ENCODE data around the gene KLHL29. TPM values are rescaled to one million over a fixed set of nuclear protein-coding genes. Genes with fewer than 3 reads are reported as not detected.

KLHL29 gene
- total and polyA plus RNA-seq, 2 experiments from 2014 or later = 1.5 to 6.5 TPM

- TF ChIP-seq ETS1 (IDR thresholded peaks at IDR 0.05) (no peak), STAT1 (IDR thresholded peaks at IDR 0.05; ENCODE audit: unreplicated experiment) (no peak), NANOG (IDR thresholded peaks at IDR 0.05; ENCODE audit: borderline replicate concordance) (no peak)
These were observed 247.9 kb downstream of the KLHL29 start (continued) for GRCh38 chr2:23632831-23633395.

- no peak overlapping the region for H3K27ac Mint-ChIP-seq
These were observed 249.0 kb downstream of the KLHL29 start for GRCh38 chr2:23633966-23634365.

GRCh38 chr2:23635442-23636340, 250.7 kb downstream of the KLHL29 start:
- Mint-ChIP-seq H3K27me3 (ENCODE audit: insufficient read depth, low read depth, poor library complexity) (peaks cover 5% of the 10 kb centered on the region), H3K36me3 (ENCODE audit: low read depth) (no peaks in the 10 kb centered on the region)
- ATAC-seq = no peak
- TF ChIP-seq JUNB (IDR thresholded peaks at IDR 0.05; ENCODE audit: unreplicated experiment) (no peak), REST (IDR thresholded peaks at IDR 0.05; ENCODE audit: unreplicated experiment) (no peak), EZH2 (IDR thresholded peaks at IDR 0.05; ENCODE audit: low read depth, unreplicated experiment) (no peak), CREB1 (CRISPR knock-in tag; IDR thresholded peaks at IDR 0.05; ENCODE audit: low read depth) (no peak), EZH2phosphoT487 (IDR thresholded peaks at IDR 0.05; ENCODE audit: unreplicated experiment) (no peak)

More at GRCh38 chr2:23633966-23634365, 249.0 kb downstream of the KLHL29 start:
- no peaks in the 10 kb centered on the region for H3K9me2 ChIP-seq (ENCODE audit: insufficient read depth)
- H3K79me2 ChIP-seq (replicated peaks; ENCODE audit: insufficient read depth) = no peaks in the 10 kb centered on the region
- H3K4me3 ChIP-seq = no peak overlapping the region
- no peak overlapping the region for H3K27ac ChIP-seq (ENCODE audit: low read depth)
- Mint-ChIP-seq H3K36me3 (ENCODE audit: low read depth) (no peaks in the 10 kb centered on the region), H3K9me3 (no peaks in the 10 kb centered on the region), H3K4me1 (peaks cover 19% of the 10 kb centered on the region), H3K4me3 (no peak overlapping the region), H3K27me3 (ENCODE audit: insufficient read depth, low read depth, poor library complexity) (peaks cover 5% of the 10 kb centered on the region)
- H3F3A ChIP-seq (replicated peaks; ENCODE audit: low read depth) = no peaks in the 10 kb centered on the region
- H3K36me3 ChIP-seq (ENCODE audit: insufficient read depth) = no peaks in the 10 kb centered on the region
- no peaks in the 10 kb centered on the region for H4K20me1 ChIP-seq (replicated peaks; ENCODE audit: insufficient read depth)
- no peaks in the 10 kb centered on the region for H3K27me3 ChIP-seq (ENCODE audit: insufficient read depth)
- no peak for ATAC-seq
- H3K4me2 ChIP-seq = no peak overlapping the region
- H2AFZ ChIP-seq = no peak overlapping the region
- DNase-seq (ENCODE audit: low spot score) = no peak
- TF ChIP-seq EZH2phosphoT487 (IDR thresholded peaks at IDR 0.05; ENCODE audit: unreplicated experiment) (no peak), CTCF (conservative IDR thresholded peaks at IDR 0.05; ENCODE audit: low read depth in 2 of 2) (no peak), CREB1 (CRISPR knock-in tag; IDR thresholded peaks at IDR 0.05; ENCODE audit: low read depth) (no peak), ZNF331 (CRISPR knock-in tag; IDR thresholded peaks at IDR 0.05; ENCODE audit: low read depth) (no peak), ZNF114 (CRISPR knock-in tag; IDR thresholded peaks at IDR 0.05) (no peak)
- no peaks in the 10 kb centered on the region for H3K4me1 ChIP-seq (ENCODE audit: insufficient read depth)

More at GRCh38 chr2:23635442-23636340, 250.7 kb downstream of the KLHL29 start:
- H3K27me3 ChIP-seq (ENCODE audit: insufficient read depth) = no peaks in the 10 kb centered on the region
- no peak for DNase-seq (ENCODE audit: low spot score)
- H3K4me3 ChIP-seq = no peak overlapping the region
- H3F3A ChIP-seq (replicated peaks; ENCODE audit: low read depth) = no peaks in the 10 kb centered on the region
- no peak overlapping the region for H3K4me2 ChIP-seq
- H3K4me1 Mint-ChIP-seq = peaks cover 9% of the 10 kb centered on the region; the same call in 2 of the 3 replicates
- no peak overlapping the region for H3K4me3 Mint-ChIP-seq
- no peak overlapping the region for H2AFZ ChIP-seq
- H4K20me1 ChIP-seq (replicated peaks; ENCODE audit: insufficient read depth) = no peaks in the 10 kb centered on the region
- H3K36me3 ChIP-seq (ENCODE audit: insufficient read depth) = no peaks in the 10 kb centered on the region
- H3K79me2 ChIP-seq (replicated peaks; ENCODE audit: insufficient read depth) = no peaks in the 10 kb centered on the region
- no peak overlapping the region for H3K27ac ChIP-seq (ENCODE audit: low read depth)
- H3K4me1 ChIP-seq (ENCODE audit: insufficient read depth) = no peaks in the 10 kb centered on the region
- H3K27ac Mint-ChIP-seq = no peak overlapping the region
- no peaks in the 10 kb centered on the region for H3K9me2 ChIP-seq (ENCODE audit: insufficient read depth)
- H3K9me3 Mint-ChIP-seq = no peaks in the 10 kb centered on the region
